Mesendoderm (in vitro differentiated cells): ENCODE measurements around the gene CCM2L.

Experiments used
- DNase-seq: peaks from one replicate; pipeline ENCODE4 v3.0.0; 2013
- H2AK5ac ChIP-seq: 2 replicates; pipeline ENCODE4 v1.6.1; 2013; ENCODE audit warnings: low read length, inconsistent platforms
- H2BK120ac ChIP-seq: 2 replicates; pipeline ENCODE4 v1.6.1; 2013; ENCODE audit warnings: low read depth, mild to moderate bottlenecking, low read length, moderate library complexity, mixed read lengths
- H2BK15ac ChIP-seq: replicated peaks from 2 replicates; pipeline ENCODE4 v1.6.1; 2013; ENCODE audit warnings: low read depth, mild to moderate bottlenecking, moderate library complexity
- H2BK5ac ChIP-seq: 2 replicates; pipeline ENCODE4 v1.6.1; 2013; ENCODE audit warnings: low read length, inconsistent platforms
- H3K18ac ChIP-seq: 2 replicates; pipeline ENCODE4 v1.6.1; 2013; ENCODE audit warnings: mild to moderate bottlenecking, low read length, mixed read lengths
- H3K23ac ChIP-seq: one replicate; pipeline ENCODE4 v1.6.1; 2013; ENCODE audit warnings: low read length
- H3K27ac ChIP-seq: 2 replicates; pipeline ENCODE4 v1.5.1; 2013; ENCODE audit warnings: low read depth, mild to moderate bottlenecking, inconsistent platforms, low read length, moderate library complexity
- H3K27me3 ChIP-seq: 2 replicates; pipeline ENCODE4 v1.6.1; 2013; ENCODE audit warnings: low read length, control low read depth, mild to moderate bottlenecking, inconsistent platforms; ENCODE audit not compliant: insufficient read depth, poor library complexity
- H3K36me3 ChIP-seq: 2 replicates; pipeline ENCODE4 v1.6.1; 2013; ENCODE audit warnings: low read length, inconsistent platforms; ENCODE audit not compliant: control insufficient read depth, insufficient read depth
- H3K4ac ChIP-seq: one replicate; pipeline ENCODE4 v1.6.1; 2013; ENCODE audit warnings: low read depth, mild to moderate bottlenecking, low read length, moderate library complexity
- H3K4me1 ChIP-seq: 2 replicates; pipeline ENCODE4 v1.6.1; 2013; ENCODE audit warnings: low read depth, low read length, inconsistent platforms; ENCODE audit not compliant: control insufficient read depth
- H3K4me2 ChIP-seq: 2 replicates; pipeline ENCODE4 v1.6.1; 2013; ENCODE audit warnings: low read length
- H3K4me3 ChIP-seq: 2 replicates; pipeline ENCODE4 v1.5.1; 2013; ENCODE audit warnings: mild to moderate bottlenecking, low read length
- H3K56ac ChIP-seq: one replicate; pipeline ENCODE4 v1.6.1; 2013; ENCODE audit warnings: low read length
- H3K79me1 ChIP-seq: 2 replicates; pipeline ENCODE4 v1.6.1; 2013; ENCODE audit warnings: low read length, inconsistent platforms
- H3K79me2 ChIP-seq: 2 replicates; pipeline ENCODE4 v1.6.1; 2013; ENCODE audit warnings: mild to moderate bottlenecking, low read length; ENCODE audit not compliant: control insufficient read depth, insufficient read depth
- H3K9ac ChIP-seq: 2 replicates; pipeline ENCODE4 v1.6.1; 2013; ENCODE audit warnings: low read length, inconsistent platforms
- H4K5ac ChIP-seq: one replicate; pipeline ENCODE4 v1.6.1; 2013; ENCODE audit warnings: low read length
- H4K8ac ChIP-seq: one replicate; pipeline ENCODE4 v1.6.1; 2013; ENCODE audit warnings: low read depth, mild to moderate bottlenecking, control low read depth, low read length, moderate library complexity
- WGBS: extraction: QIAGEN DNeasy Blood & Tissue Kit; methylation state at CpG from one replicate; pipeline ENCODE4 v1.1.7; 2013; ENCODE audit warnings: low lambda C conversion rate, missing lambda C conversion rate; ENCODE audit not compliant: insufficient coverage; ENCODE audit errors: extremely low coverage; 5-methylcytosine and 5-hydroxymethylcytosine counted together

Gene CCM2L

DNA sequence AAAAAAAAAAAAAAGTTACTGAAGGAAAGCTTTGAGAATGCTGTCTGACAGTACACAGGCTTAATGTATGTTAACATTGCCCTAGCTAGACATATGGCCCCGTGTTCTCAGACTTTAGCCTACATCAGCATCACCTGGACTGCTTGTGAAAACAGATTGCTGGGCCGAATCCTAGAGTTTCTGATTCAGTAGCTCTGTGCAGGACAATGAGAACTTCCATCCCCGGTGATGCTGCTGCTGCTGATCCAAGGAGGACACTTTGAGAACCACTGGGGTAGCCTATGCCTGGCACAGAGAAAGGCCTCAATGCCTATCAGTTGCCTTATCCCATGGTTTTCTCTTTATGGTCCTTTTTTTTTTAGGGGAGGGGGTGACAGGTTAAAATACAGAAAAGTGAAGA, 43.4 kb downstream of the CCM2L start:
- H3K27ac ChIP-seq: no peak overlapping the region
- H2AK5ac ChIP-seq: no peak overlapping the region
- H2BK120ac ChIP-seq: no peak overlapping the region
- H3K18ac ChIP-seq: no peak overlapping the region
- no peak overlapping the region for H3K23ac ChIP-seq
- no peak overlapping the region for H2BK15ac ChIP-seq
- H3K4me3 ChIP-seq: no peak overlapping the region
- H3K27me3 ChIP-seq: peaks cover 17% of the 10 kb centered on the region
- H3K4me2 ChIP-seq: no peak overlapping the region
- no peaks in the 10 kb centered on the region for H3K36me3 ChIP-seq
- H4K5ac ChIP-seq: no peak overlapping the region
- H3K4me1 ChIP-seq: no peaks in the 10 kb centered on the region
- H3K9ac ChIP-seq: no peak overlapping the region
- WGBS: no CpG with 5 or more reads among the region's 3 CpGs
- H4K8ac ChIP-seq: no peak overlapping the region
- no peaks in the 10 kb centered on the region for H3K79me2 ChIP-seq
- H3K4ac ChIP-seq: no peak overlapping the region
- H3K56ac ChIP-seq: no peak overlapping the region
- no peaks in the 10 kb centered on the region for H3K79me1 ChIP-seq
- DNase-seq: no peak
- no peak overlapping the region for H2BK5ac ChIP-seq

- Histone ChIP-seq H3K4me3 (no peak overlapping the region), H2BK5ac (no peak overlapping the region), H3K4ac (no peak overlapping the region), H3K27ac (no peak overlapping the region), H3K9ac (no peak overlapping the region), H3K79me2 (no peaks in the 10 kb centered on the region), H2BK15ac (no peak overlapping the region), H3K27me3 (peaks cover 5% of the 10 kb centered on the region), H3K56ac (no peak overlapping the region), H3K36me3 (no peaks in the 10 kb centered on the region), H3K4me1 (no peaks in the 10 kb centered on the region), H4K8ac (no peak overlapping the region), H2AK5ac (no peak overlapping the region), H2BK120ac (no peak overlapping the region), H3K79me1 (no peaks in the 10 kb centered on the region), H4K5ac (no peak overlapping the region), H3K23ac (no peak overlapping the region), H3K18ac (no peak overlapping the region), H3K4me2 (no peak overlapping the region)
- no CpG with 5 or more reads among the region's 10 CpGs for WGBS
- no peak for DNase-seq
Measured at GRCh38 chr20:32056708-32057483, 46.7 kb downstream of the CCM2L start.

DNA sequence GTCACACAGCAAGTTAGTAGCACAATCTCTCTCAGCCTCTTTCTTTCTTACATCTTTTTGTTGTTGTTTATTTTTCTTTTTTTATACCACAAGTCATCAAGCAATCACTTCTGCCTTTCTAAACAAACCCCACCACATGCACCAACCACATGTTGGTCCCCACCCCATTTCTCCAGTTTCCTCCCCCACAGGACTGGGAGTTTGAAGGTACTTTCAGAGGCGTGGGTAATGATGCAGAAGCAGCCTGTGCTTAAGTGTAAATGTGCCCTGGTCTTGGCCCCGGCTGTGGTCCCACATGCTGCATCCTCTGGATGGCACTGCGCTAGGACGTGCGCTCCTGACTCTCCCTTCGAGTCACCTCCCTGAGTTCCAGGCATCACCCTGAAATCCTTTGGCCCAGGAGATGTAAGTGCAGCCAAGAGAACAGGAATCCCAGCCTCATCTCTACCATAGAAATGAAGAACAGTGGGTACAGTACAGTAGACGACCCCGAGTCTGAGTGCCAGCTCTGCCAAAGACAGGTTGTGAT, 47.5 kb downstream of the CCM2L start:
- H3K4me1 ChIP-seq: no peaks in the 10 kb centered on the region
- no CpG with 5 or more reads among the region's 8 CpGs for WGBS
- no peaks in the 10 kb centered on the region for H3K79me1 ChIP-seq
- H3K23ac ChIP-seq: no peak overlapping the region
- no peak overlapping the region for H2BK120ac ChIP-seq
- no peaks in the 10 kb centered on the region for H3K36me3 ChIP-seq
- H4K8ac ChIP-seq: no peak overlapping the region
- no peak overlapping the region for H3K4ac ChIP-seq
- H3K27me3 ChIP-seq: no peaks in the 10 kb centered on the region
- no peak overlapping the region for H3K18ac ChIP-seq
- H3K4me2 ChIP-seq: no peak overlapping the region
- H3K56ac ChIP-seq: no peak overlapping the region
- H2BK15ac ChIP-seq: no peak overlapping the region
- H3K79me2 ChIP-seq: no peaks in the 10 kb centered on the region
- H2AK5ac ChIP-seq: no peak overlapping the region
- no peak overlapping the region for H3K4me3 ChIP-seq
- no peak overlapping the region for H4K5ac ChIP-seq
- no peak for DNase-seq
- H2BK5ac ChIP-seq: no peak overlapping the region
- no peak overlapping the region for H3K9ac ChIP-seq
- H3K27ac ChIP-seq: no peak overlapping the region

GRCh38 chr20:32059189-32059588, 49.0 kb downstream of the CCM2L start:
- no peak overlapping the region for H2BK15ac ChIP-seq
- H3K4me1 ChIP-seq: no peaks in the 10 kb centered on the region
- H2BK5ac ChIP-seq: no peak overlapping the region
- H2AK5ac ChIP-seq: no peak overlapping the region
- no peak overlapping the region for H3K23ac ChIP-seq
- WGBS: no CpG with 5 or more reads among the region's 1 CpG
- no peak overlapping the region for H3K4ac ChIP-seq
- no peaks in the 10 kb centered on the region for H3K79me1 ChIP-seq
- H3K27ac ChIP-seq: no peak overlapping the region
- no peaks in the 10 kb centered on the region for H3K36me3 ChIP-seq
- no peak overlapping the region for H3K4me3 ChIP-seq
- H3K4me2 ChIP-seq: no peak overlapping the region
- no peak overlapping the region for H3K18ac ChIP-seq
- no peak overlapping the region for H4K8ac ChIP-seq
- DNase-seq: no peak
- H3K27me3 ChIP-seq: no peaks in the 10 kb centered on the region
- H3K56ac ChIP-seq: no peak overlapping the region
- no peaks in the 10 kb centered on the region for H3K79me2 ChIP-seq
- H4K5ac ChIP-seq: no peak overlapping the region
- H2BK120ac ChIP-seq: no peak overlapping the region
- no peak overlapping the region for H3K9ac ChIP-seq

DNA sequence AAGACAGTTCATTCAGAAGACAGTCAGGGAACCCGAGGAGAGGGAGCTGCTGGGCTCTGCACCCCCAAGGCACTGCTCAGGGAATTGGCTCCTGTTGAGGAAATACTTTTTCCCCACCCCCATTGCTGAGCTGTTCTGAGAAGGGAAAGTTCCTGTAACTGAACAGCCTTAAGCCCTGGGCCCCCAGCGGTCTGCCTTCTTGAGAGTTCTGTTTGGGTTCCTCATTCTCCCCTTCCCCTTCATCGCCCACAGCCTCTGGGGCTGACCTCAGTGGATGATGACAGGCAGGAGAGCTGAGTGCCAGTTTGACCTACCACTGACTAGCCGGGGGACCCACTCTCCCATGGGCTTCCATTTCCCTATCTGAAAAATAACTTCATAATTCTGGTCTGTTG, 52.5 kb downstream of the CCM2L start:
- H3K9ac ChIP-seq: no peak overlapping the region
- H3K18ac ChIP-seq: no peak overlapping the region
- no peaks in the 10 kb centered on the region for H3K36me3 ChIP-seq
- H2BK120ac ChIP-seq: no peak overlapping the region
- H3K4me1 ChIP-seq: no peaks in the 10 kb centered on the region
- no peak overlapping the region for H2AK5ac ChIP-seq
- no peaks in the 10 kb centered on the region for H3K79me1 ChIP-seq
- no peak overlapping the region for H3K56ac ChIP-seq
- no peak overlapping the region for H3K4me3 ChIP-seq
- WGBS: no CpG with 5 or more reads among the region's 4 CpGs
- H4K8ac ChIP-seq: no peak overlapping the region
- no peak overlapping the region for H4K5ac ChIP-seq
- H3K23ac ChIP-seq: no peak overlapping the region
- DNase-seq: no peak
- no peak overlapping the region for H3K4me2 ChIP-seq
- no peak overlapping the region for H3K27ac ChIP-seq
- H3K4ac ChIP-seq: no peak overlapping the region
- H2BK5ac ChIP-seq: no peak overlapping the region
- no peaks in the 10 kb centered on the region for H3K79me2 ChIP-seq
- no peak overlapping the region for H2BK15ac ChIP-seq
- H3K27me3 ChIP-seq: no peaks in the 10 kb centered on the region

GRCh38 chr20:32063695-32064094, 53.5 kb downstream of the CCM2L start:
- Histone ChIP-seq H2BK15ac (no peak overlapping the region), H3K27me3 (no peaks in the 10 kb centered on the region), H4K5ac (no peak overlapping the region), H3K4me1 (no peaks in the 10 kb centered on the region), H3K4ac (no peak overlapping the region), H3K79me1 (no peaks in the 10 kb centered on the region), H3K18ac (no peak overlapping the region), H3K56ac (no peak overlapping the region), H2AK5ac (no peak overlapping the region), H3K36me3 (no peaks in the 10 kb centered on the region), H3K9ac (no peak overlapping the region), H3K4me2 (no peak overlapping the region), H3K4me3 (no peak overlapping the region), H3K27ac (no peak overlapping the region), H2BK120ac (no peak overlapping the region), H4K8ac (no peak overlapping the region), H3K79me2 (no peaks in the 10 kb centered on the region), H3K23ac (no peak overlapping the region), H2BK5ac (no peak overlapping the region)
- no CpG with 5 or more reads among the region's 4 CpGs for WGBS
- no peak for DNase-seq
